B cell (primary cell): ENCODE results near the gene PTPN11.

Experiments used
- EZH2 ChIP-seq: IDR thresholded peaks from 2 replicates; pipeline ENCODE4 v1.6.1; 2012; ENCODE audit warnings: borderline replicate concordance, low read depth, mild to moderate bottlenecking, moderate library complexity, low read length; ENCODE audit not compliant: insufficient read depth, poor library complexity, severe bottlenecking
- TF ChIP-seq, protein P1 (sequence below): fragments of 200-600 bp; IDR thresholded peaks from one replicate; pipeline ENCODE4 v1.8.0; 2022; ENCODE audit warnings: antibody characterized with exemption, mild to moderate bottlenecking

DNA sequence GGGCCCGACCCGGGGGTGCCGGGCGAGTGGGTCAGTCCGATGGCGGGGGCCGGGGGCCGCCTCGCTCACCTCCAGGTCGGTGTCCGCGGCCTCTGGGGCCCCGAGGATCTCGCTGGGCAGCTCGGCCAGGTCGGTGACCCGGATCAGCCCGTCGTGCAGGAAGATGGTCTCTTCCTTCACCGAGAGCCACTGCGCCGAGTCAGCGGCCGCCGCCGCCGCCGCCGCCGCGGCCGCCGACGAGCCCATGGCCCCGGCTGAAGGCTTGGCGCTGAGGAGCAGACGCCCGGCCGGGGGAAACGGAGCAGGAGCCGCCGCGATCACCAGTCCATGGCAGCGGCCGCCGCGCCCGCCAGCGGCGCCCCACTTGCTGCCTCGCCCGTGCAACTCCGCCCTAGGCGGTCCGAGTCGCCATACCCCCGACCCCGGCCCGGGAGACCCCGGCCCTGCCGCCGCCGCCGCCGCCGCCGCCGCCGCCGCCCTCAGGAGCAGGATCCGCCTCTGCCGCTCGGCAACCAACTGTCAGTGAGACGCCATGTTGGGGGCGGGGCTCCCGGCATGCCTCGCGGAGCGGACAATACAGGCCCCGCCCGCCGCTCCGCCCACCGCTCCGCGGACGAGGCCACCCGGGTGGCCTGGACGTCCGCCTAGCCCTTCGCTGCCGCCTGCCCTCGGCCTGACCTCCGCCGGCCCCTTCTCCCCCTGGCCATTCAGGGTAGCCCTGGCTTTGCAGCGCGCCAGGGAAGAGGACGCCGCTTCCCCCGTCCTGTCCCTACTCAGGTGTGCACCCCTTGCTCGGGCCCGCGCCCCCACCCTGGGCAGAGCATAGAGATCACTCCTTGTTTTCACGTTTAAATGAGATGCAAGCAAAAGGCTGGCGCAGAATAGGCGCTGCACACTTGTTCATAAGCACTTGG is 36.6 kb upstream of the PTPN11 start, which contains the start of gene HECTD4:
- TF ChIP-seq, protein P1, sequence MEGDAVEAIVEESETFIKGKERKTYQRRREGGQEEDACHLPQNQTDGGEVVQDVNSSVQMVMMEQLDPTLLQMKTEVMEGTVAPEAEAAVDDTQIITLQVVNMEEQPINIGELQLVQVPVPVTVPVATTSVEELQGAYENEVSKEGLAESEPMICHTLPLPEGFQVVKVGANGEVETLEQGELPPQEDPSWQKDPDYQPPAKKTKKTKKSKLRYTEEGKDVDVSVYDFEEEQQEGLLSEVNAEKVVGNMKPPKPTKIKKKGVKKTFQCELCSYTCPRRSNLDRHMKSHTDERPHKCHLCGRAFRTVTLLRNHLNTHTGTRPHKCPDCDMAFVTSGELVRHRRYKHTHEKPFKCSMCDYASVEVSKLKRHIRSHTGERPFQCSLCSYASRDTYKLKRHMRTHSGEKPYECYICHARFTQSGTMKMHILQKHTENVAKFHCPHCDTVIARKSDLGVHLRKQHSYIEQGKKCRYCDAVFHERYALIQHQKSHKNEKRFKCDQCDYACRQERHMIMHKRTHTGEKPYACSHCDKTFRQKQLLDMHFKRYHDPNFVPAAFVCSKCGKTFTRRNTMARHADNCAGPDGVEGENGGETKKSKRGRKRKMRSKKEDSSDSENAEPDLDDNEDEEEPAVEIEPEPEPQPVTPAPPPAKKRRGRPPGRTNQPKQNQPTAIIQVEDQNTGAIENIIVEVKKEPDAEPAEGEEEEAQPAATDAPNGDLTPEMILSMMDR: no peak
- TF ChIP-seq EZH2: no peak
